ENCODE data around the gene FAAP24. TPM values are rescaled to one million over a fixed set of nuclear protein-coding genes. Genes with fewer than 3 reads are reported as not detected.
A peak's percentile ranks its signal among the peaks of the same experiment; 100 is the strongest.

Gene FAAP24
- total and polyA plus RNA-seq, 2 experiments from 2014 or later = 1.6 to 2.9 TPM

- 0 out of 2 replicates have a peak overlapping the region, but pooled peaks have one; percentile 23 for H3K27ac Mint-ChIP-seq
- no peaks in the 10 kb centered on the region for H3K9me2 ChIP-seq (ENCODE audit: insufficient read depth)
- no peaks in the 10 kb centered on the region for H3K4me1 ChIP-seq (ENCODE audit: insufficient read depth)
- no peaks in the 10 kb centered on the region for H3K4me1 Mint-ChIP-seq
- ATAC-seq (no peak), DNase-seq (ENCODE audit: low spot score) (no peak)
- no peaks in the 10 kb centered on the region for H3K27me3 ChIP-seq (ENCODE audit: insufficient read depth)
- TF ChIP-seq JUNB (IDR thresholded peaks at IDR 0.05; ENCODE audit: unreplicated experiment) (no peak), ZNF331 (CRISPR knock-in tag; IDR thresholded peaks at IDR 0.05; ENCODE audit: low read depth) (no peak), CTCF (conservative IDR thresholded peaks at IDR 0.05; ENCODE audit: low read depth in 2 of 2) (no peak), EZH2phosphoT487 (IDR thresholded peaks at IDR 0.05; ENCODE audit: unreplicated experiment) (no peak), NANOG (IDR thresholded peaks at IDR 0.05; ENCODE audit: borderline replicate concordance) (no peak), EZH2 (IDR thresholded peaks at IDR 0.05; ENCODE audit: low read depth, unreplicated experiment) (no peak)
- H3K27ac ChIP-seq (ENCODE audit: low read depth) = no peak overlapping the region
- H3K4me3 Mint-ChIP-seq = peak overlapping the region; percentile 100
- H3K4me3 ChIP-seq = peak overlapping the region; percentile 70
- peaks cover 8% of the 10 kb centered on the region for H3K27me3 Mint-ChIP-seq (ENCODE audit: insufficient read depth, low read depth, poor library complexity)
- no peaks in the 10 kb centered on the region for H3K36me3 ChIP-seq (ENCODE audit: insufficient read depth)
- H3K4me2 ChIP-seq = peak overlapping the region; percentile 92
- no peaks in the 10 kb centered on the region for H3F3A ChIP-seq (replicated peaks; ENCODE audit: low read depth)
- no peaks in the 10 kb centered on the region for H3K9me3 Mint-ChIP-seq
- peaks cover 19% of the 10 kb centered on the region for H3K36me3 Mint-ChIP-seq (ENCODE audit: low read depth)
- H3K79me2 ChIP-seq (replicated peaks; ENCODE audit: insufficient read depth) = peaks cover 15% of the 10 kb centered on the region
- H2AFZ ChIP-seq = peak overlapping the region; percentile 29; the same call in 1 of the 2 replicates
- 0 out of 2 replicates have a peak, but pooled peaks cover 4% of the 10 kb centered on the region for H4K20me1 ChIP-seq (replicated peaks; ENCODE audit: insufficient read depth)
Observed at GRCh38 chr19:32971012-32971595, 938 bp upstream of the FAAP24 start.

- H3K4me1 Mint-ChIP-seq = no peaks in the 10 kb centered on the region
- Histone ChIP-seq H3F3A (replicated peaks; ENCODE audit: low read depth) (0 out of 2 replicates have a peak, but pooled peaks cover 4% of the 10 kb centered on the region), H3K4me1 (ENCODE audit: insufficient read depth) (no peaks in the 10 kb centered on the region), H4K20me1 (replicated peaks; ENCODE audit: insufficient read depth) (no peaks in the 10 kb centered on the region), H3K4me2 (no peak overlapping the region), H3K4me3 (no peak overlapping the region), H2AFZ (no peak overlapping the region), H3K9me2 (ENCODE audit: insufficient read depth) (no peaks in the 10 kb centered on the region), H3K27ac (ENCODE audit: low read depth) (0 out of 2 replicates have a peak overlapping the region, but pooled peaks have one; percentile 42), H3K36me3 (ENCODE audit: insufficient read depth) (no peaks in the 10 kb centered on the region), H3K79me2 (replicated peaks; ENCODE audit: insufficient read depth) (peaks cover 2% of the 10 kb centered on the region; the same call in 1 of the 2 replicates), H3K27me3 (ENCODE audit: insufficient read depth) (no peaks in the 10 kb centered on the region)
- no peaks in the 10 kb centered on the region for H3K9me3 Mint-ChIP-seq
- peak; percentile 6; the same call in 2 of the 3 replicates for ATAC-seq
- TF ChIP-seq CTCF (conservative IDR thresholded peaks at IDR 0.05; ENCODE audit: low read depth in 2 of 2) (peak; percentile 87 to 94), JUNB (IDR thresholded peaks at IDR 0.05; ENCODE audit: unreplicated experiment) (no peak), NANOG (IDR thresholded peaks at IDR 0.05; ENCODE audit: borderline replicate concordance) (no peak), EZH2phosphoT487 (IDR thresholded peaks at IDR 0.05; ENCODE audit: unreplicated experiment) (no peak)
- H3K4me3 Mint-ChIP-seq = no peak overlapping the region
- peak; percentile 85 for DNase-seq (ENCODE audit: low spot score)
- H3K27me3 Mint-ChIP-seq (ENCODE audit: insufficient read depth, low read depth, poor library complexity) = peaks cover 7% of the 10 kb centered on the region
- H3K36me3 Mint-ChIP-seq (ENCODE audit: low read depth) = peaks cover 38% of the 10 kb centered on the region
- H3K27ac Mint-ChIP-seq = no peak overlapping the region
Observed at GRCh38 chr19:32976223-32976805, 4.3 kb downstream of the FAAP24 start.
